Mucosa of descending colon (tissue), 3 donors: ENCODE results near the gene ZHX3. TPM values are rescaled to one million over a fixed set of nuclear protein-coding genes. Genes with fewer than 3 reads are reported as not detected.
A peak's percentile ranks its signal among the peaks of the same experiment; 100 is the strongest.

Experiments used
- ATAC-seq: fragments of 200-7000 bp; cut with Tn5 transposase; one replicate; pipeline ENCODE4 v1.9.1; 2020; ENCODE audit warnings: mild to moderate bottlenecking, moderate library complexity
- DNase-seq, 3 donors: peaks; one replicate each; pipeline ENCODE4 v3.0.0-alpha.2; 2020
- H3K36me3 ChIP-seq: fragments of 200-600 bp; one replicate; pipeline ENCODE4 v1.8.0; 2021; ENCODE audit warnings: low read depth, mild to moderate bottlenecking
- H3K4me1 ChIP-seq: fragments of 200-600 bp; one replicate; pipeline ENCODE4 v1.8.0; 2021; ENCODE audit warnings: low read depth, mild to moderate bottlenecking
- H3K4me3 ChIP-seq: fragments of 200-600 bp; one replicate; pipeline ENCODE4 v1.8.0; 2021; ENCODE audit warnings: mild to moderate bottlenecking
- H3K9me3 ChIP-seq: fragments of 200-600 bp; one replicate; pipeline ENCODE4 v1.8.0; 2021; ENCODE audit warnings: mild to moderate bottlenecking
- intact Hi-C, 2 donors: fragments of 100-400 bp; cut with DNase I in 1 of 2; cut with micrococcal nuclease in 1 of 2; formaldehyde crosslinking; loops; one replicate each; pipeline versions ENCODE4 v1.11.0 to v1.11.1; 2022; cut with DNase I, micrococcal nuclease
- total RNA-seq, 3 donors: library from RNA; stranded (reverse); fragmentation: NEBNext Ultra II Directional in 2 of 3; extraction: Animal tissue kit (Norgen Biotek cat#: 25700) in 2 of 3; gene quantifications; one replicate each; pipeline versions ENCODE4 v1.2.1 to v1.2.4, GENCODE V29; 2021 to 2023
- TF ChIP-seq, protein P1 (sequence below): fragments of 200-600 bp; IDR thresholded peaks from one replicate; pipeline ENCODE4 v1.8.0; 2022; ENCODE audit warnings: antibody characterized with exemption, mild to moderate bottlenecking
- donor health status: DM: no; HTN: no; CAD: no; lungs with moderate emphysema.
- donor health status: DM: no; HTN: no; CAD: no.
- donor health status: DM: no; HTN: yes; CAD: no.

The ZHX3 gene
- total RNA-seq, 3 donors from 2014 or later: 24.5 to 84.5 (median 32.8) TPM

DNA sequence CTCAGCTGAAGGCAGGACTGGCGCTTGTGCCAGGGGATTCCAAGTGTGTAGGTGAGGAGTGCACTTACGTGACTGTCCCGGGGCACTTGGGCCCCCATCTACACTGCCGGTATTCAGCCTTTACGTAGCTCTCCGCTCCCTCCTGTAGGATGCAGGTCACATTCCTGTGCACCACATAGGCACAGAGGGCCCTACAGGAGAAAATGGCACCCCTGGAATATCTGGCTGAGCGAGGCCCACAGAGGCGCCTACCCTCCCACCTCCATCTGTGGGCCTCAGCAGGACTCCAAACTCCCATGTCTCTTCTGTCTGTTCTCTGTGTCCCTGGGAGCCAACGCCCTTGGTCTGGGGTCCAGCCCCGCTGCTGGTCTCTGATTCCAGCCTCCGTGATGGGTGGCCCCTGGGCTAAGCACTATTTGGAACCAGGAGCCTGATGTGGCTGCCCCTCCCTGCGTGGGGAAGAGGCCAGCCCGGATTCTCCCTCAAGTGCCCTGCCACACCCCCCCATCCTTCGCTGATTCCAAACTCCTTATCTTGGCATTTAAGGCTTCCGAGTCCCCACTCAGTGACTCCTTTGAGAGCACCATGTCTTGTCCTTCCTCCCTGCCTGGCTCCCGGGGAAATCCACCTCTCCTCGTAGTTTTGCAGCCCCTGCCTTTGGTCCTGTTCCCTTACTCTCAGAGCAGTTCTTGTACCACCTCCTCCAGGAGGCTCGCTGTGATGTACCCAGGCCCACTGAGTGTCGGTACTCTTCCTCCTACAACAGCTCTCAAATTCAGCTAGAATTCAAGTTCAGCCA lies 47.6 kb upstream of the ZHX3 start:
- Histone ChIP-seq H3K4me1 (peaks cover 6% of the 10 kb centered on the region), H3K4me3 (no peak overlapping the region), H3K9me3 (no peaks in the 10 kb centered on the region), H3K36me3 (no peaks in the 10 kb centered on the region)
- no peak for ATAC-seq
- TF ChIP-seq, protein P1, sequence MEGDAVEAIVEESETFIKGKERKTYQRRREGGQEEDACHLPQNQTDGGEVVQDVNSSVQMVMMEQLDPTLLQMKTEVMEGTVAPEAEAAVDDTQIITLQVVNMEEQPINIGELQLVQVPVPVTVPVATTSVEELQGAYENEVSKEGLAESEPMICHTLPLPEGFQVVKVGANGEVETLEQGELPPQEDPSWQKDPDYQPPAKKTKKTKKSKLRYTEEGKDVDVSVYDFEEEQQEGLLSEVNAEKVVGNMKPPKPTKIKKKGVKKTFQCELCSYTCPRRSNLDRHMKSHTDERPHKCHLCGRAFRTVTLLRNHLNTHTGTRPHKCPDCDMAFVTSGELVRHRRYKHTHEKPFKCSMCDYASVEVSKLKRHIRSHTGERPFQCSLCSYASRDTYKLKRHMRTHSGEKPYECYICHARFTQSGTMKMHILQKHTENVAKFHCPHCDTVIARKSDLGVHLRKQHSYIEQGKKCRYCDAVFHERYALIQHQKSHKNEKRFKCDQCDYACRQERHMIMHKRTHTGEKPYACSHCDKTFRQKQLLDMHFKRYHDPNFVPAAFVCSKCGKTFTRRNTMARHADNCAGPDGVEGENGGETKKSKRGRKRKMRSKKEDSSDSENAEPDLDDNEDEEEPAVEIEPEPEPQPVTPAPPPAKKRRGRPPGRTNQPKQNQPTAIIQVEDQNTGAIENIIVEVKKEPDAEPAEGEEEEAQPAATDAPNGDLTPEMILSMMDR: no peak
- DNase-seq: peak in 1 of 3 donors; percentile 26
- intact Hi-C loops: no loop called here

DNA sequence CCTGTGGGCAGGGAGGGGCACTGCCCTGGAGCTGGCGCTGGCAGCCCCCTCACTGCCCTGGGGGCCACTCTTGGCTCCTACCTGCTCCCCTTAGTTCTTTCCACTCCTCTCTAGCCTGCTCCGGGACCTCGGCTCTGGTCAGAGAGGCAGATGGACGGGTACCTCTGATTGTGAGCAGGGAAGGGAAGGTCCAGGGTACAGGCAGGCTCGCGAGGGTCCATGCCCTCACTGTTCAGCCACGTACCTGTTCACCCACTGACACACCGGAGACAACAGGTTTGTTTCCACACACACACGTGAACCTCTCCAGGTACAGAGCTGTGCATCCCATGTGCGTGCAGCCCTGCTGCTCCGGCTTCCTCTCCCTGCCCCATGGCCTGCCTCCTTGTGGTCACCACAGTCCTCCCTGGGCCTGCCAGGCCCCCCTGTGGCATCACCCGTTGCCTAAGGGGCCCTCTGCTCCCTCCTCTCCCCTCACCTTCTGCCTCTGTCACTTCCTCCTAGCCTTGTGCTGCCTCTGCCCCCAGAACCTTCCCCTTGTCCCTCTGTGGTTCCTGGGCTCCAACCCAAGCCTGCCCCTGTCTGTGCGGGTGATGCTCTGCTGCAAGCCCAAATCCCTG lies 46.8 kb upstream of the ZHX3 start:
- no peaks in the 10 kb centered on the region for H3K9me3 ChIP-seq
- TF ChIP-seq, protein P1: no peak
- DNase-seq (peak in 1 of 3 donors; percentile 31), ATAC-seq (no peak)
- H3K36me3 ChIP-seq: no peaks in the 10 kb centered on the region
- no peak overlapping the region for H3K4me3 ChIP-seq
- peaks cover 6% of the 10 kb centered on the region for H3K4me1 ChIP-seq
- intact Hi-C loops: no loop called here

DNA sequence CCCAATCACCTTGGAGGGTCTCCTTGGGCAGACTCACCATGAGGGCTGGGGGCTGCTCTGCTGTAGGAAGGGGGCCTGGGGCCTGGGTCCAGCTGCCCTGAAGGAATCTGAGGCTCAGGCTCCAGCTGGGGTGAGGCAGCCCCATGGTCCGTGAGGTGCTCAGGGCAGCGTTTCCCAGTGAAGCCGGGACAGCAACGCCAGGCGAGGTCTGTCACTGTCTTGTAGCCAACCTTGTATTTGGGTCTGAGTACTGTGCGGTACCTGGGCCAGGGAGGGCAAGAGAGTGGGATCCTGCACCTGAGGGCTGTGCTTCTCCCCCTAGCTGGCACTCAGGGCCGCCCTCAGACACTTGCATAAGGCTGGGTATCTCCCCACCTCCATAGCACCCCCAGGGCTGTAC lies 46.1 kb upstream of the ZHX3 start:
- peaks cover 6% of the 10 kb centered on the region for H3K4me1 ChIP-seq
- H3K4me3 ChIP-seq: no peak overlapping the region
- intact Hi-C loops: no loop called here
- TF ChIP-seq, protein P1: no peak
- ATAC-seq (no peak), DNase-seq (peak in 1 of 3 donors; percentile 25)
- H3K36me3 ChIP-seq: no peaks in the 10 kb centered on the region
- H3K9me3 ChIP-seq: no peaks in the 10 kb centered on the region

DNA sequence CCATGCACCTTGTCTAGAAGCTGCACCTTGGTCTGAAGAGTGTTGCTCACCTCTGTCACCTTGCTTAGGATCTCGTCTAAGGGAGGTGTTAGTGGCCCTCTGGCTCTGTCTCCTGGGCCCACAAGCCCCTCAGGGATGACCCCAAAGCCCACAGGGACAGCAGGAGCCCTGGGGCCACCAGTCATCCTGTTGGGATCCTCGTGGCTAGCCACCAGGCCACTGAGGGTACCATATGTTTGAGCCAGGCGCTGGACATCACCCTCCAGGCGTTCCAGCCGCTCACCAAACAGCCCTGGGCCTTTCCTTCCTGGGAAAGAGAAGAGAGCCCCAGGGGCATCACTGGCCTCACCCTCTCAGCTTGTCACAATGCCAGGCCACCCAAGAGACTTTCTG lies 45.2 kb upstream of the ZHX3 start:
- no peak for DNase-seq
- no peak overlapping the region for H3K4me3 ChIP-seq
- no peaks in the 10 kb centered on the region for H3K9me3 ChIP-seq
- no peaks in the 10 kb centered on the region for H3K36me3 ChIP-seq
- ATAC-seq: no peak
- H3K4me1 ChIP-seq: peaks cover 6% of the 10 kb centered on the region
- TF ChIP-seq, protein P1: no peak
- intact Hi-C loops: no loop called here

DNA sequence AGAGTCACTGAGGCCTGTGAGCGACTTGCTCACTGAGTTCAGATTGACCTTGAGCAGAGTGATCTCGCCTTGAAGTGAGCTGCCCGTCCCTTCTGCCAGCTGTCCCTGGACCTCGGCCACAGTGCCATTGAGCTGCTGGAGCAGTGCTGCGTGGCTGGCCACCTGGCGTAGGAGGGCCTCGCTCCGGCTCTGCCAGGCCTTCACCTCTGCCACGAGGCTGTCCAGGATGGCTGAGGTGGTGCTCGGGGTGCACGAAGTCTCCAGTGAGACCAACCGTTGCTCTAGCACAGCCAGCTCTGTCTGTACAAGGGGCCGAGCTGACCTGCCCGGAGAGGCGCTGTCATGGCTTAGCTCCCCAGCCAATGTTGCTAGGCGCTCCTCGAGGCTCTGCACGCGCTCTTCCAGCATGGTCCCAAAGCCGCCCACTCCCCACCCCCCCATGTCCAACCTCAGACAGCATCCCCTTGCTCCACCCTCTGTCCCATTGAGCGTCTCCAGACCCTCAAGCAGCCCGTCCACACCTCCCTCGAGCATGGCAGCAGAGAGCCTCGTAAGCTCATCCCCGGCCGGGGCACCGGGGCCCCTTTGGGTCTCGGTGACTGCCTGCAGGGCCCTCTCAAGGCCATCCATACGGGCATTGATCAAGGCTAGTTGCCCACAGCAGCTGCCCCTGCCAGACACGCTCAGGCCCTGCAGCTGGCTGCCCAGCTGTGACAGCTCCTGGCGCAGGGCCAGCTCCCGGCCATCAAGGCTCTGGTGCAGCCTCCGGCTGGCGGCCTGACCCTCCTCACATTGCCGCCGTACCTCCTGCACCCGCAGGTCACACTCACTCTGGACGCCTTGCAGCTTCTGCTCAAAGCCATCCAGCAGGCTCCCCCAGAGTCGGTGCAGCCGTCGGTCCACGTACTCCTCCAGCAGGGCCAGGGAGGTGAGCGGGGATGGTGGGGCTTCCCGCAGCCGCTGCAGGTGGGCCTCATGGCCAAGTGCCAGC lies 44.5 kb upstream of the ZHX3 start:
- Histone ChIP-seq H3K4me1 (peaks cover 6% of the 10 kb centered on the region), H3K9me3 (no peaks in the 10 kb centered on the region), H3K4me3 (no peak overlapping the region), H3K36me3 (no peaks in the 10 kb centered on the region)
- intact Hi-C loops: no loop called here
- TF ChIP-seq, protein P1: no peak
- ATAC-seq (peak; percentile 10), DNase-seq (peak in 2 of 3 donors; percentile 31 to 51)
